Limb (tissue), 2 donors: Measurements from ENCODE around the gene RIPOR3.
A peak's percentile ranks its signal among the peaks of the same experiment; 100 is the strongest.

ENCODE experiments used
- DNase-seq, 2 donors: peaks; one replicate each; pipeline ENCODE4 v3.0.0-alpha.2; 2016; ENCODE audit errors: extremely low spot score in 2 of 2

The RIPOR3 gene

GRCh38 chr20:50593005-50593335 is 98.4 kb downstream of the RIPOR3 start:
- DNase-seq: no peak

- DNase-seq: no peak
Measured at GRCh38 chr20:50592282-50593004, 98.9 kb downstream of the RIPOR3 start.

- DNase-seq: no peak
Measured at GRCh38 chr20:50591233-50591852, 100.0 kb downstream of the RIPOR3 start.

GRCh38 chr20:50590348-50590664 is 101.0 kb downstream of the RIPOR3 start:
- DNase-seq: no peak

GRCh38 chr20:50589548-50590347 is 101.6 kb downstream of the RIPOR3 start:
- no peak for DNase-seq

- DNase-seq: peak; percentile 6 to 74
Measured at GRCh38 chr20:50588034-50588736, 103.2 kb downstream of the RIPOR3 start.

GRCh38 chr20:50587291-50587961 is 103.9 kb downstream of the RIPOR3 start:
- no peak for DNase-seq

GRCh38 chr20:50586531-50587232 is 104.7 kb downstream of the RIPOR3 start:
- DNase-seq: no peak

GRCh38 chr20:50585678-50586077 is 105.7 kb downstream of the RIPOR3 start:
- no peak for DNase-seq

- DNase-seq: no peak
Measured at GRCh38 chr20:50585214-50585613, 106.1 kb downstream of the RIPOR3 start.

- DNase-seq: no peak
Measured at GRCh38 chr20:50584687-50585086, 106.7 kb downstream of the RIPOR3 start.

- DNase-seq: no peak
Measured at GRCh38 chr20:50583442-50584150, 107.7 kb downstream of the RIPOR3 start.

- no peak for DNase-seq
Measured at GRCh38 chr20:50582591-50583234, 108.6 kb downstream of the RIPOR3 start.

GRCh38 chr20:50582092-50582491 is 109.2 kb downstream of the RIPOR3 start:
- DNase-seq: no peak

GRCh38 chr20:50580842-50581544 is 110.3 kb downstream of the RIPOR3 start:
- no peak for DNase-seq

- DNase-seq: peak; percentile 37 to 79
Measured at GRCh38 chr20:50580016-50580747, 111.2 kb downstream of the RIPOR3 start.

GRCh38 chr20:50579511-50579910 is 111.8 kb downstream of the RIPOR3 start:
- DNase-seq: no peak

- DNase-seq: no peak
Measured at GRCh38 chr20:50578778-50579165, 112.6 kb downstream of the RIPOR3 start.
